Fibroblast of skin of abdomen (primary cell): ENCODE results near the gene TEF.
"Not testable (repeated sequence)": the region's sequence is repeated elsewhere in the genome, so short reads cannot be mapped to it uniquely, and the experiment has no call there.

Experiments used
- DNase-seq: peaks from one replicate; pipeline ENCODE4 v3.0.0-alpha.2; 2013

Gene TEF

GRCh38 chr22:41383085-41383484 is 1.3 kb downstream of the TEF start:
- no peak for DNase-seq

- no peak for DNase-seq
Observed at GRCh38 chr22:41384128-41384527, 2.4 kb downstream of the TEF start.

GRCh38 chr22:41387341-41387740 is 5.6 kb downstream of the TEF start:
- no peak for DNase-seq

- no peak for DNase-seq
Observed at GRCh38 chr22:41394012-41394356, 12.2 kb downstream of the TEF start.

DNA sequence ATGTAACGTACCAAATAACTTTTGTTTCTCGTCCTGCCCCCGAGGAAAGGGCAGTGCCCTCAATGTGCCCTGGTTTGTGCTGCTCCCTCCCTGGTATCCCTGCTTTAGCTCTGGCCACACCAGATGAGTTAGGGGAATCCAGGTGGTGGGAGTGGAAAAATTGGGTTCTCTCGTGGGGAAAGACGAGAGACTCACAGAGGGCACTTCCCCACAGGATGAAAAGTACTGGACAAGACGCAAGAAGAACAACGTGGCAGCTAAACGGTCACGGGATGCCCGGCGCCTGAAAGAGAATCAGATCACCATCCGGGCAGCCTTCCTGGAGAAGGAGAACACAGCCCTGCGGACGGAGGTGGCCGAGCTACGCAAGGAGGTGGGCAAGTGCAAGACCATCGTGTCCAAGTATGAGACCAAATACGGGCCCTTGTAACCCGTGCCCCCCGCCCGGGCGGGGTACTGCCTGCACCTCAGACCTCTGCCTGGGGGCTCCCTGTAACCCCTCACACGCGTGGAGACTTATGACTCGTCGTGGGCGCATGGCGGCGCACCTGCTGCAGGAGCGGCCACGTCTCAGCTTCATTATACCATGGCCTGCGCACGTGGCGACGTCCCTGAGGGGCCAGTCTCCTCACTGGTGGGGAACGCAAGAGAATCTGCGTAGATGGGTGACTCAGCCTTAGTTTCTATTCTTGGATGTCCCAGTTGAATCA is 13.9 kb downstream of the TEF start:
- DNase-seq: no peak

DNA sequence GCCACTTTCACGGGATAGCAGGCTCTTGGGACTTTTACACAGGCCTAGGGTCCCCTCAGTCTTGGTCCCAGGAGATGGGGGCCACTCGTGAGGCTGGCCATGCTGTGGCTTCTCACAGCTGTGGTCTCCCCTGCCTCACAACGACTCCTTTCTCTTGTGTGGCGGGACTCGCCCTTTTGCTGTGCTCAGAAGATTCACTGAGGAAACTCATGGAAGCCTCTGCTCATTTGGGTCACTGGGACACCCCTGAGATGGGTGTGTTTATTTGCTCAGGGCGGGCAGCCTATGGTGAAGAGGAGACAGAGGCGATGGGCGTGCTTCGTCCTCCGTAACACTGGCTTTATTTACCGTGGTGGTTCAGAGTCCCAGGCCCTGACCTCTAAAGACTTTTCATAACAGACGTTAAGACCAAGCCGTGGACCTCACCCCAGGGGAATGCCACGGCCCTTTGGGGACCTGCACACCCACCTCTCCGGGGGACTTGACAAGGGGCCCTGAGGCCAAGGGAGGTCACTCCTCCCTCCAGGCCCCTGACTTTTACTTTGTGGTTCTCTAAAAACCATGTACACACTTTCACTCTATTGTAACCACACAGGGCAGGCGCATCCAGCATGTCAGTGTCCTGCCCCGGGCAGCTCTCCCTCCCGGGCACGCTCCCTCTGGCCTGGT is 15.5 kb downstream of the TEF start:
- no peak for DNase-seq

GRCh38 chr22:41398921-41399320 is 17.2 kb downstream of the TEF start:
- DNase-seq: peak; percentile 23

GRCh38 chr22:41401781-41402648 is 20.3 kb downstream of the TEF start:
- peak; percentile 81 for DNase-seq

- not testable (repeated sequence) for DNase-seq
Observed at GRCh38 chr22:41402851-41403250, 21.1 kb downstream of the TEF start.

DNA sequence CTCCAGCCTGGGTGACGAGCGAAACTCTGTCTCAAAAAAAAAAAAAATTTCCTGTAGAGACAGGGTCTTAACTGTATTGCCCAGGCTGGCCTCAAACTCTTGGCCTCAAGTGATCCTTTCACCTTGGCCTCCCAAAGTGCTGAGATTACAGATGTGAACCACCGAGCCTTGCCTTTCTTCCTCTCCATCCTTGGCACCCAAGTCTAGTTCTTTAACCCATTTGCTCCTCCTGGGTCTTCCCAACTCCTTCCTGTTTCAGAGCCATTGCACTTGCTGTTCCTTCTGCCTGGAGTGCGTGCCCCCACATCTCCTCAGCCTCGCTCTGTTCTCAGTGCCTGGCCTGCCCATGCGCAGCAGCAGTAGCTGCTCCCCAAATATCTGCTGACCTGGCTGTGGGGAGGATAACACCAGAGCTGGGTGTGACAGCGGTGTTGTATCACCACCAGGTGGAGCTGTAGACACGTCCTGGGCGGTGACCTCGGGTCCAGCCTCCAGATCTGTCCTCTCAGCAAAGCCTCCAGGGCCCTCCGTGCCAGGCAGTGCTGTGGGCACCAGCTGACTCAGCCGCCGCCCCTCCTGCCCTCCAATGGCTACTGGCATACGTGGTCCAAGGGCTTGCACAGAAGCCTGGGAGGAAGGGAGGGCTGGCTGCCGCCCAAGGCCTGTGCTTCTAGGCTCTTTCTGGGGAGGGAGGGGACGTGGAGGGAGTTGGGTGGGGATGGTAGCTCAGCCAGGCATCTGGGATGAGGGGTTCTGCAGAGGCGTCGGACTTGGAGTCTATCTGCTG is 22.0 kb downstream of the TEF start:
- DNase-seq: peak; percentile 76

DNA sequence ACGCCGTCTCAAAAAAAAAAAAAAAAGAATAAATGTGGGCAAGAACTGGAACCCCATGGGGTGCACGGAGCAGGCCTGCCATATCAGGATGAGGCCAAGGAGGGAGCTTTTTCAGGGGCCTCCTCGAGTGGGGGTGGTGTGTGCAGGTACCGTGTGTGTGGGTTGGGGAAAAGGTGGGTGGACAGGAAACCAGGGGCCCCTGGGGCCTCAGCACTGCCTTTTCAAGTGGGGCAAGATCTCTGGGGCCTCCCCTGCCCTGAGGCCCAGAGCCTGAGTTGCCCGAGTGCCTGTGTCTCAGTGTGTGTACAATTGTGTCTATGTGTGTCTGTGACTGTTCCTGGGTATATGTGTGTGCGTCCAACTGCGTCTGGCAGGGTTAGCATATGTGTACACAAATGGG is 23.8 kb downstream of the TEF start:
- no peak for DNase-seq

DNA sequence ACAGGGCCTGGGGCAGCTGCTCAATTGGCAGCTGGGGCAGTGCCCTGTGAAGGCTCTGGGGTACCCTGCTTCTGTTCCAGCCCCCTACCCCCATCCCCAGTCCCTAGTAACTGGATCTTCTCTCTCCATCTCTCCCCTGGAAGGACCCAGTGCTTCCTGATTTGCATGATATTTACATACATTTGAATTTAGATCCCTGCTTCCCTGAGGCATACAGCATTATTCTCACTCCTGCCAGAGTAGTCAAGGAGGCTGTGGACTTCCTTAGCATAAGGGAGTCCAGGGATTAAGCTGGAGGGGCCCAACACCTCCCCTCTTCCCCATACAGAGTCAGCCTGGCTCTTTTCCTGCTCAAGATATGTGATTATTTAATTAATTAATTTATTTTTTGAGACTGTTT is 24.7 kb downstream of the TEF start:
- no peak for DNase-seq

DNA sequence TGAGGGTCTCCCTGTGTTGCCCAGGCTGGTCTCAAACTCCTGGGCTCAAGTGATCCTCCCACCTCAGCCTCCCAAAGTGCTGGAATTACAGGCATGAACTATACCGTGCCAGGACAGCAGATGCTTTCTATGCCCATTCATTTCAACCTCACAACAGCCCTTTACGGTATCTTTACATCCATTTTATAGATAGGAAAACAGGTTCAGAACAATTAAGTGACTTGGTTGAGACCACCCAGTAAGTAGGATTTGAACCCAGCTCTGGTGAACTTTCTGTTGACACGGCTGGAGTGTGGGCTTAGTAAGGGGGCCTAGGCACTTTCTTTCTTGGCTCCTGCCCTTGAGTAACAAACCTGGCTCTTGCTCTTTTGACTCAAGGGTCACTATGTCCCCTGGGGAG is 25.7 kb downstream of the TEF start:
- DNase-seq: no peak

- no peak for DNase-seq
Observed at GRCh38 chr22:41408665-41409064, 26.9 kb downstream of the TEF start.

- DNase-seq: no peak
Observed at GRCh38 chr22:41410311-41410751, 28.6 kb downstream of the TEF start.

DNA sequence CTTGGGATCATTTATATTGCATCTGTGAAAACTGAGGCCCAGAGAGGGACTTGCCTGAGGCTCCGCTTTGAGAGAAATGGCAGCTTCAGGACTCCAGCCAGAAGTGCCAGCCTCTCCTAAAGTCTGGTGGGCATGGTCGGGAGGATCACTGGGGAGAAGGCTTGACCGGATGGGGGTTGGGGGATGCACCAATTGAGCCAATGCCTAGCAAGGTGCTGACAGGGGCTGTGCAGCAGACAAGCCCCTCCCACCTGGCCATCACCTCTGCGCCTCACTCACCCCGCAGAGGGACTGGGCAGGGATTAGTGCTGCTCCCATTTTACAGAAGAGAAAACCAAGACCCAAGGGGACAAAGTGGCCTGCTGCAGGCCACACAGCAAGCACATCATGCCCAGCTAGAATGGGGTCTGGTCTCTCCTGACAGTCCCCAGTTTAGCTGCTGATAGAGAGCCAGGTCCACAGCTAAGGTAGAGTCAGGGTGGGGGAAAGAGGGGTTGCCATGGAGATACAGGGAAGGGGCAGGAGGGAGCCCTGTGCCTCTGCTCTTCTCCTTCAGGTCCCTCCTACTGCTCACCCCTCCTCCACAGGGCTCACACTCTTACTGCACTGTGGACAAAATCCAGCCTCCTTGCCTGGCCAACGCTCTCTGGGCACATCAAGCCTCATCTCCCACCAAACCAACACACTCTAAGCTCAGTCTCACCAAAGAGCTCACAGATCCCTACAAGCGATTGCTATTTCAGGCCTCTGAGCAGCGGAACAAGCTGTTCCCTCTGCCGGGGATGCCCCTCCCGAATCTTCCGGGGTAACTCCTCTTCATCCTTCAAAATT is 29.5 kb downstream of the TEF start:
- DNase-seq: no peak

- DNase-seq: no peak
Observed at GRCh38 chr22:41415554-41415953, 33.8 kb downstream of the TEF start.

DNA sequence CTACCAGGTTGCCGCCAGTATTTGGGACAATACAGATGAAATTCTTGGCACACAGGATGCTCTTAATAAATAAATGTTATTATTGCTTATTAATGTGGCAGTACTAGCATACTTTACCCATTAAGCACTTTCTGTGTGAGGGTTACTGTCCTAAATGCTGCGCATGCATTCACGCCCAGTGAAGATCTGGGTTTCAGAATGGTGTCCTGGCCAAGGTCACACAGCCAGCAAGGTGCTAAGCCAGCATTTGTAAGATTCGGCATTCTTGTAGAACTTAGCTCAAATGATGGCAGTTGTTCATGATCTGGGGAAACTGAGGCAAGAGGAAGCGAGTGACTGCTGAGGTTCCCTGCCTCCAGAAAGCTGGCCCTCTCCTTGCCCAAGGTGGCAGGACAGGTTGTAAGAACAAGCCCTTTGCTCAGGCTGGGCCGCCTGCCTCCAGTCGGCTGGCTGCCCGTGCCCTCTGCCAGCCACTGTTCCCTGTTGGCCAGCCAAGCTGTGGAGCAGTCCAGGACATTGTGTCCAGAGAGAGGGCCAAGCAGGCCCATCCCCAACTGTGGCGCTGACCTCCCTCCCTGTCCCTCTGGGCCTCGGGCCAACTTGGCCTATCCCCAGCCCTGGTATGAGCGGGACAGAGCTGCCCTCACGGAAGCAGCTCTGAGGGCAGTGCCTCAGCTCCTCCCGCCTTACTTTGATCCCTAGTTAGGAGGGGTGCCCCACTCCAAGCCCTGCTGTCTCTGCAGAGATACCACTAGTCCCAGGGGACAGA is 36.1 kb downstream of the TEF start:
- DNase-seq: no peak

- DNase-seq: no peak
Observed at GRCh38 chr22:41418717-41419116, 37.0 kb downstream of the TEF start.

GRCh38 chr22:41425660-41426365 is 44.1 kb downstream of the TEF start:
- no peak for DNase-seq
